Measurements from ENCODE around the gene BSG. TPM values are rescaled to one million over a fixed set of nuclear protein-coding genes. Genes with fewer than 3 reads are reported as not detected.

Gene BSG
- total and polyA plus RNA-seq, 9 of the 15 experiments (the other 6 are each of a cell fraction or from before 2014, with no cell fraction given) = 4.6 to 495 (median 187) TPM

DNA sequence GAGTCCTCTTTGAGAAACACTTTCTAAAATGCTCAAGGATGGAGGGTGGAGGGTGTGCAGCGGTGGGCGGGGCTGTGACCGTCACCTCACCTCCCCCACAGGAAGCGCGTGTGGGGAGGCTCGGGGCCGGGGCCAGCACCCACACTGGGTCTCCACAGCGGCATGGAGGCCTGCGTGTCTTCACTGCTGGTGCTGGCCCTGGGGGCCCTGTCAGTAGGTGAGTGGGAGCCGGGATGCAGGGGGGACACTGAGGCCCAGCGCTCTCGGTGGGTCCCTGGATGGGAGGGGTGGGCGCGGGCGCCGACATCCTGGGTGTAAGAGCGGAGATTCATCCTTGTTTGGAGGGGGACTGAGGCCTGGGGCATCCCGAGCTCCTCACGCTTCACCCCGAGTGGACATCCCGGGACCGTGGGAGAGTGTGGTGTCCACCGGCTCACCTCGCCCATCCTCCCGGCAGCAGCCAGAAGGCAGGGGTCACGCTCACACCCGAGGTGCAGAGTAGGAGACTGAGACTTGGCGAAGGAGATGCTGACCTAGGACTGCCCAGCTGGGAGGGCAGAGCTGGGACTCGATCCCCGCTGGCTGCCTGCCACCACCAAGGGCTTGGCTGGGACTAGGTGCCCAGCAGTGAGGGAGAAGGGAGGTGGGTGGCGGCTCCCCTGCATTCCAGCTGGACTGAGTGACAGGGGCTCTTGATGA lies 28.3 kb upstream of the BSG start, which contains the start of gene GZMM (continued):
- no peak for TF ChIP-seq ZNF217 (CRISPR knock-in tag; IDR thresholded peaks at IDR 0.05)
- TF ChIP-seq ZBTB7A (IDR thresholded peaks at IDR 0.05; ENCODE audit: borderline replicate concordance, control insufficient read depth, low read depth, low read length) = peak; percentile 69; the same call in 1 of the 2 replicates
- 0 out of 2 replicates have a peak, but pooled peaks have one; percentile 54 for TF ChIP-seq ETV5 (CRISPR knock-in tag; IDR thresholded peaks at IDR 0.05; ENCODE audit: low read depth)
- peak; percentile 55; the same call in 1 of the 2 replicates for TF ChIP-seq CREM (IDR thresholded peaks at IDR 0.05; ENCODE audit: low read depth)
- no peak for TF ChIP-seq NFATC3 (IDR thresholded peaks at IDR 0.05)
- TF ChIP-seq, protein P1, sequence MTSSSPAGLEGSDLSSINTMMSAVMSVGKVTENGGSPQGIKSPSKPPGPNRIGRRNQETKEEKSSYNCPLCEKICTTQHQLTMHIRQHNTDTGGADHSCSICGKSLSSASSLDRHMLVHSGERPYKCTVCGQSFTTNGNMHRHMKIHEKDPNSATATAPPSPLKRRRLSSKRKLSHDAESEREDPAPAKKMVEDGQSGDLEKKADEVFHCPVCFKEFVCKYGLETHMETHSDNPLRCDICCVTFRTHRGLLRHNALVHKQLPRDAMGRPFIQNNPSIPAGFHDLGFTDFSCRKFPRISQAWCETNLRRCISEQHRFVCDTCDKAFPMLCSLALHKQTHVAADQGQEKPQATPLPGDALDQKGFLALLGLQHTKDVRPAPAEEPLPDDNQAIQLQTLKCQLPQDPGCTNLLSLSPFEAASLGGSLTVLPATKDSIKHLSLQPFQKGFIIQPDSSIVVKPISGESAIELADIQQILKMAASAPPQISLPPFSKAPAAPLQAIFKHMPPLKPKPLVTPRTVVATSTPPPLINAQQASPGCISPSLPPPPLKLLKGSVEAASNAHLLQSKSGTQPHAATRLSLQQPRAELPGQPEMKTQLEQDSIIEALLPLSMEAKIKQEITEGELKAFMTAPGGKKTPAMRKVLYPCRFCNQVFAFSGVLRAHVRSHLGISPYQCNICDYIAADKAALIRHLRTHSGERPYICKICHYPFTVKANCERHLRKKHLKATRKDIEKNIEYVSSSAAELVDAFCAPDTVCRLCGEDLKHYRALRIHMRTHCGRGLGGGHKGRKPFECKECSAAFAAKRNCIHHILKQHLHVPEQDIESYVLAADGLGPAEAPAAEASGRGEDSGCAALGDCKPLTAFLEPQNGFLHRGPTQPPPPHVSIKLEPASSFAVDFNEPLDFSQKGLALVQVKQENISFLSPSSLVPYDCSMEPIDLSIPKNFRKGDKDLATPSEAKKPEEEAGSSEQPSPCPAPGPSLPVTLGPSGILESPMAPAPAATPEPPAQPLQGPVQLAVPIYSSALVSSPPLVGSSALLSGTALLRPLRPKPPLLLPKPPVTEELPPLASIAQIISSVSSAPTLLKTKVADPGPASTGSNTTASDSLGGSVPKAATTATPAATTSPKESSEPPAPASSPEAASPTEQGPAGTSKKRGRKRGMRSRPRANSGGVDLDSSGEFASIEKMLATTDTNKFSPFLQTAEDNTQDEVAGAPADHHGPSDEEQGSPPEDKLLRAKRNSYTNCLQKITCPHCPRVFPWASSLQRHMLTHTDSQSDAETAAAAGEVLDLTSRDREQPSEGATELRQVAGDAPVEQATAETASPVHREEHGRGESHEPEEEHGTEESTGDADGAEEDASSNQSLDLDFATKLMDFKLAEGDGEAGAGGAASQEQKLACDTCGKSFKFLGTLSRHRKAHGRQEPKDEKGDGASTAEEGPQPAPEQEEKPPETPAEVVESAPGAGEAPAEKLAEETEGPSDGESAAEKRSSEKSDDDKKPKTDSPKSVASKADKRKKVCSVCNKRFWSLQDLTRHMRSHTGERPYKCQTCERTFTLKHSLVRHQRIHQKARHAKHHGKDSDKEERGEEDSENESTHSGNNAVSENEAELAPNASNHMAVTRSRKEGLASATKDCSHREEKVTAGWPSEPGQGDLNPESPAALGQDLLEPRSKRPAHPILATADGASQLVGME (CRISPR knock-in tag; IDR thresholded peaks at IDR 0.05) = no peak
- TF ChIP-seq ZNF644 (tag; IDR thresholded peaks at IDR 0.05; ENCODE audit: low read depth) = no peak
- TF ChIP-seq ZNF785 (CRISPR knock-in tag; IDR thresholded peaks at IDR 0.05) = no peak
- no peak for TF ChIP-seq ZNF311 (CRISPR knock-in tag; IDR thresholded peaks at IDR 0.05)
- no peak for TF ChIP-seq PPARD (CRISPR knock-in tag; IDR thresholded peaks at IDR 0.05)
- no peak for TF ChIP-seq JUNB (CRISPR knock-in tag; conservative IDR thresholded peaks at IDR 0.05)
- peak; percentile 71 for TF ChIP-seq ETV1 (tag; conservative IDR thresholded peaks at IDR 0.05; ENCODE audit: low read depth)
- no peak for TF ChIP-seq ZFP1 (CRISPR knock-in tag; IDR thresholded peaks at IDR 0.05)
- TF ChIP-seq, protein P2, sequence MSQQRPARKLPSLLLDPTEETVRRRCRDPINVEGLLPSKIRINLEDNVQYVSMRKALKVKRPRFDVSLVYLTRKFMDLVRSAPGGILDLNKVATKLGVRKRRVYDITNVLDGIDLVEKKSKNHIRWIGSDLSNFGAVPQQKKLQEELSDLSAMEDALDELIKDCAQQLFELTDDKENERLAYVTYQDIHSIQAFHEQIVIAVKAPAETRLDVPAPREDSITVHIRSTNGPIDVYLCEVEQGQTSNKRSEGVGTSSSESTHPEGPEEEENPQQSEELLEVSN (IDR thresholded peaks at IDR 0.05; ENCODE audit: borderline replicate concordance in 1 of 2, extremely low read depth in 1 of 2, insufficient read depth in 1 of 2, insufficient read length in 1 of 2, low read depth in 1 of 2, low read length in 1 of 2, poor library complexity in 1 of 2, severe bottlenecking in 1 of 2) = peak in 1 of 2 experiments; percentile 9
- no peak for TF ChIP-seq TCF7 (IDR thresholded peaks at IDR 0.05; ENCODE audit: borderline replicate concordance)
- TF ChIP-seq NR2F6 (CRISPR knock-in tag; IDR thresholded peaks at IDR 0.05) = no peak
- no peak for TF ChIP-seq KLF10 (CRISPR knock-in tag; IDR thresholded peaks at IDR 0.05)
- TF ChIP-seq NCOA6 (IDR thresholded peaks at IDR 0.05) = no peak
- TF ChIP-seq CREB1 (IDR thresholded peaks at IDR 0.05) = peak; percentile 29; the same call in 1 of the 2 replicates
- TF ChIP-seq CREB1 (CRISPR knock-in tag; IDR thresholded peaks at IDR 0.05) = no peak
- no peak for TF ChIP-seq CBX3 (IDR thresholded peaks at IDR 0.05; ENCODE audit: borderline replicate concordance in 1 of 2, low read length in 2 of 2)
- TF ChIP-seq IRF2 (CRISPR knock-in tag; IDR thresholded peaks at IDR 0.05) = no peak
- no peak for TF ChIP-seq SNRNP70 (optimal IDR thresholded peaks at IDR 0.05; ENCODE audit: low read depth, low read length)
- no peak for TF ChIP-seq ZC3H11A (IDR thresholded peaks at IDR 0.05; ENCODE audit: low read depth, low read length)
- TF ChIP-seq POLR2A (conservative IDR thresholded peaks at IDR 0.05) = peak; percentile 27; the same call in 1 of the 2 replicates
